Measurements from ENCODE around the gene CBLL1. TPM values are rescaled to one million over a fixed set of nuclear protein-coding genes. Genes with fewer than 3 reads are reported as not detected.

The CBLL1 gene
- total RNA-seq, 1 experiment from 2014 or later, result 29.8 TPM

DNA sequence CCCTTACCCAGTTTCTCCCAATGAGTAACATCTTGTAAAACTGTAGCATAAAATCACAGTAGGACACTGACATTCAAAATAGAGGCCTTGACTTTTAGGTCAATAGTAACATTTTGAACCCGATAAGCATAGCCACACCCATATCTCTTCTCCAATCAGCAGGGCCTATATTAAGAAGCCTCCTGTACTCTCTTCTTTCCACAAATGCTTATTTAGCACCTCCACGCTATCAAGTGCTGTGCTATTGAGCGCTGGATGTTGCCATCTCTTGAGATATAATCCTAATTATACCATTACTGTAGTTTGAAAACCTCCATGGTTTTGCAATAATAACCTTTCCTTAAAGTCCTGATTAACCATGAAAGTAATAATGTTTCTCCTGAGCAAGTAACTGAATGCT is 40.1 kb upstream of the CBLL1 start (continued):
- TF ChIP-seq GRHL2 (CRISPR knock-in tag; IDR thresholded peaks at IDR 0.05; ENCODE audit: insufficient replicate concordance, severe bottlenecking) (no peak), PRRX2 (CRISPR knock-in tag; IDR thresholded peaks at IDR 0.05) (no peak), FOXK1 (CRISPR knock-in tag; IDR thresholded peaks at IDR 0.05) (no peak), KAT7 (CRISPR knock-in tag; IDR thresholded peaks at IDR 0.05; ENCODE audit: borderline replicate concordance) (no peak), ZNF671 (CRISPR knock-in tag; IDR thresholded peaks at IDR 0.05) (no peak), AFF4 (CRISPR knock-in tag; IDR thresholded peaks at IDR 0.05; ENCODE audit: borderline replicate concordance) (no peak), GTF2I (CRISPR knock-in tag; conservative IDR thresholded peaks at IDR 0.05) (no peak), IRF2 (CRISPR knock-in tag; IDR thresholded peaks at IDR 0.05; ENCODE audit: borderline replicate concordance, low read depth) (no peak)
- TF ChIP-seq, protein P1, sequence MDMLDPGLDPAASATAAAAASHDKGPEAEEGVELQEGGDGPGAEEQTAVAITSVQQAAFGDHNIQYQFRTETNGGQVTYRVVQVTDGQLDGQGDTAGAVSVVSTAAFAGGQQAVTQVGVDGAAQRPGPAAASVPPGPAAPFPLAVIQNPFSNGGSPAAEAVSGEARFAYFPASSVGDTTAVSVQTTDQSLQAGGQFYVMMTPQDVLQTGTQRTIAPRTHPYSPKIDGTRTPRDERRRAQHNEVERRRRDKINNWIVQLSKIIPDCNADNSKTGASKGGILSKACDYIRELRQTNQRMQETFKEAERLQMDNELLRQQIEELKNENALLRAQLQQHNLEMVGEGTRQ (CRISPR knock-in tag; IDR thresholded peaks at IDR 0.05), result no peak
- TF ChIP-seq, protein P2, sequence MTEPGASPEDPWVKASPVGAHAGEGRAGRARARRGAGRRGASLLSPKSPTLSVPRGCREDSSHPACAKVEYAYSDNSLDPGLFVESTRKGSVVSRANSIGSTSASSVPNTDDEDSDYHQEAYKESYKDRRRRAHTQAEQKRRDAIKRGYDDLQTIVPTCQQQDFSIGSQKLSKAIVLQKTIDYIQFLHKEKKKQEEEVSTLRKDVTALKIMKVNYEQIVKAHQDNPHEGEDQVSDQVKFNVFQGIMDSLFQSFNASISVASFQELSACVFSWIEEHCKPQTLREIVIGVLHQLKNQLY (CRISPR knock-in tag; IDR thresholded peaks at IDR 0.05), result no peak

DNA sequence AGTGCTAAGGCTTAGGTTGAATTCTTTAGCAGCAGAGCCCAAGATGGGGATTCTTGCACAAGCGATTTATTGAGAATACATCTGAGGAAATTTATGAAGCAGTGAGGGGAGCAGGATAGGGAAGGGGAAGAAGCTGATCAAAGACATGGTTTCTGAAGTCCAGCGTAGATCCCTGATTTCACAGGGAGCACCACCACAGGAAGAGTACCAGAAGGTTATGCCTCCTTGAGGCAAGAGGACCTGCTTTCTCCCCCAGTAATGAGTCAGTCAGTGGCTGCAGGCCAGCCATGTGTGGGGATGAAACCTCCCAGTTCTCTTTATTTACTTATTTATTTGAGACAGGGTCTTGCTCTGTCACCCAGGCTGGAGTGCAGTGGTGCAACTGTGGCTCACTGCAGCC is 35.0 kb upstream of the CBLL1 start:
- Mint-ChIP-seq H3K9me3 (no peaks in the 10 kb centered on the region), H3K4me1 (no peaks in the 10 kb centered on the region), H3K27ac (no peak overlapping the region; the same call in 1 of the 2 replicates), H3K4me3 (no peak overlapping the region), H3K27me3 (ENCODE audit: low read depth) (no peaks in the 10 kb centered on the region; the same call in 1 of the 2 replicates), H3K36me3 (no peaks in the 10 kb centered on the region)
- ATAC-seq (no peak), DNase-seq (ENCODE audit: low spot score) (no peak)
- TF ChIP-seq NFE2L1 (CRISPR knock-in tag; IDR thresholded peaks at IDR 0.05) (no peak), ZNF671 (CRISPR knock-in tag; IDR thresholded peaks at IDR 0.05) (no peak), ATF3 (CRISPR knock-in tag; conservative IDR thresholded peaks at IDR 0.05) (no peak), ESRRA (CRISPR knock-in tag; IDR thresholded peaks at IDR 0.05; ENCODE audit: borderline replicate concordance) (no peak), ZNF423 (CRISPR knock-in tag; IDR thresholded peaks at IDR 0.05) (no peak)
- ChIA-PET POLR2A (no interaction called here), CTCF (interaction anchor here (1.8 kb wide), 1 partner anchor 35 kb away, joined by 4 read pairs; the partner anchor contains the start of gene CBLL1)

GRCh38 chr7:107711301-107711700 is 32.6 kb upstream of the CBLL1 start:
- DNase-seq (ENCODE audit: low spot score) (no peak), ATAC-seq (no peak)
- H3K4me3 Mint-ChIP-seq, result no peak overlapping the region
- ChIA-PET POLR2A (no interaction called here), CTCF (no interaction called here)
- no peaks in the 10 kb centered on the region for H3K36me3 Mint-ChIP-seq
- H3K4me1 Mint-ChIP-seq, result no peaks in the 10 kb centered on the region
- H3K27me3 Mint-ChIP-seq (ENCODE audit: low read depth), result no peaks in the 10 kb centered on the region; the same call in 1 of the 2 replicates
- no peak overlapping the region for H3K27ac Mint-ChIP-seq
- H3K9me3 Mint-ChIP-seq, result no peaks in the 10 kb centered on the region
- TF ChIP-seq GTF2I (CRISPR knock-in tag; conservative IDR thresholded peaks at IDR 0.05) (no peak), SMAD3 (CRISPR knock-in tag; IDR thresholded peaks at IDR 0.05; ENCODE audit: borderline replicate concordance) (no peak), NR3C1 (CRISPR knock-in tag; conservative IDR thresholded peaks at IDR 0.05; ENCODE audit: low read depth) (no peak), SP1 (CRISPR knock-in tag; conservative IDR thresholded peaks at IDR 0.05) (no peak), ATF3 (CRISPR knock-in tag; conservative IDR thresholded peaks at IDR 0.05) (no peak), PRRX2 (CRISPR knock-in tag; IDR thresholded peaks at IDR 0.05) (no peak)
- TF ChIP-seq, protein P3, sequence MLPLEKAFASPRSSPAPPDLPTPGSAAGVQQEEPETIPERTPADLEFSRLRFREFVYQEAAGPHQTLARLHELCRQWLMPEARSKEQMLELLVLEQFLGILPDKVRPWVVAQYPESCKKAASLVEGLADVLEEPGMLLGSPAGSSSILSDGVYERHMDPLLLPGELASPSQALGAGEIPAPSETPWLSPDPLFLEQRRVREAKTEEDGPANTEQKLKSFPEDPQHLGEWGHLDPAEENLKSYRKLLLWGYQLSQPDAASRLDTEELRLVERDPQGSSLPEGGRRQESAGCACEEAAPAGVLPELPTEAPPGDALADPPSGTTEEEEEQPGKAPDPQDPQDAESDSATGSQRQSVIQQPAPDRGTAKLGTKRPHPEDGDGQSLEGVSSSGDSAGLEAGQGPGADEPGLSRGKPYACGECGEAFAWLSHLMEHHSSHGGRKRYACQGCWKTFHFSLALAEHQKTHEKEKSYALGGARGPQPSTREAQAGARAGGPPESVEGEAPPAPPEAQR (CRISPR knock-in tag; IDR thresholded peaks at IDR 0.05), result no peak
- TF ChIP-seq, protein P4, sequence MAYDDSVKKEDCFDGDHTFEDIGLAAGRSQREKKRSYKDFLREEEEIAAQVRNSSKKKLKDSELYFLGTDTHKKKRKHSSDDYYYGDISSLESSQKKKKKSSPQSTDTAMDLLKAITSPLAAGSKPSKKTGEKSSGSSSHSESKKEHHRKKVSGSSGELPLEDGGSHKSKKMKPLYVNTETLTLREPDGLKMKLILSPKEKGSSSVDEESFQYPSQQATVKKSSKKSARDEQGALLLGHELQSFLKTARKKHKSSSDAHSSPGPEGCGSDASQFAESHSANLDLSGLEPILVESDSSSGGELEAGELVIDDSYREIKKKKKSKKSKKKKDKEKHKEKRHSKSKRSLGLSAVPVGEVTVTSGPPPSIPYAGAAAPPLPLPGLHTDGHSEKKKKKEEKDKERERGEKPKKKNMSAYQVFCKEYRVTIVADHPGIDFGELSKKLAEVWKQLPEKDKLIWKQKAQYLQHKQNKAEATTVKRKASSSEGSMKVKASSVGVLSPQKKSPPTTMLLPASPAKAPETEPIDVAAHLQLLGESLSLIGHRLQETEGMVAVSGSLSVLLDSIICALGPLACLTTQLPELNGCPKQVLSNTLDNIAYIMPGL (CRISPR knock-in tag; IDR thresholded peaks at IDR 0.05), result no peak
- TF ChIP-seq, protein P5, sequence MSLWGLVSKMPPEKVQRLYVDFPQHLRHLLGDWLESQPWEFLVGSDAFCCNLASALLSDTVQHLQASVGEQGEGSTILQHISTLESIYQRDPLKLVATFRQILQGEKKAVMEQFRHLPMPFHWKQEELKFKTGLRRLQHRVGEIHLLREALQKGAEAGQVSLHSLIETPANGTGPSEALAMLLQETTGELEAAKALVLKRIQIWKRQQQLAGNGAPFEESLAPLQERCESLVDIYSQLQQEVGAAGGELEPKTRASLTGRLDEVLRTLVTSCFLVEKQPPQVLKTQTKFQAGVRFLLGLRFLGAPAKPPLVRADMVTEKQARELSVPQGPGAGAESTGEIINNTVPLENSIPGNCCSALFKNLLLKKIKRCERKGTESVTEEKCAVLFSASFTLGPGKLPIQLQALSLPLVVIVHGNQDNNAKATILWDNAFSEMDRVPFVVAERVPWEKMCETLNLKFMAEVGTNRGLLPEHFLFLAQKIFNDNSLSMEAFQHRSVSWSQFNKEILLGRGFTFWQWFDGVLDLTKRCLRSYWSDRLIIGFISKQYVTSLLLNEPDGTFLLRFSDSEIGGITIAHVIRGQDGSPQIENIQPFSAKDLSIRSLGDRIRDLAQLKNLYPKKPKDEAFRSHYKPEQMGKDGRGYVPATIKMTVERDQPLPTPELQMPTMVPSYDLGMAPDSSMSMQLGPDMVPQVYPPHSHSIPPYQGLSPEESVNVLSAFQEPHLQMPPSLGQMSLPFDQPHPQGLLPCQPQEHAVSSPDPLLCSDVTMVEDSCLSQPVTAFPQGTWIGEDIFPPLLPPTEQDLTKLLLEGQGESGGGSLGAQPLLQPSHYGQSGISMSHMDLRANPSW (CRISPR knock-in tag; conservative IDR thresholded peaks at IDR 0.05; ENCODE audit: low read depth), result no peak
- TF ChIP-seq, protein P1 (CRISPR knock-in tag; IDR thresholded peaks at IDR 0.05), result no peak

Measured in WTC11 (cell line).